KMS-11 (cell line): ENCODE results near the gene CAMKMT.
"Not testable (repeated sequence)": the region's sequence is repeated elsewhere in the genome, so short reads cannot be mapped to it uniquely, and the experiment has no call there.

Source experiments
- H2AFZ ChIP-seq: fragments of 200-600 bp; sonication (generic); 2 replicates; pipeline ENCODE4 v1.6.1; 2016; ENCODE audit warnings: antibody characterized with exemption, mixed run types, low read depth
- H3K27ac ChIP-seq: fragments of 200-600 bp; sonication (generic); 2 replicates; pipeline ENCODE4 v1.6.1; 2016; ENCODE audit warnings: mild to moderate bottlenecking, mixed run types
- H3K27me3 ChIP-seq: fragments of 200-600 bp; sonication (generic); 2 replicates; pipeline ENCODE4 v1.6.1; 2017; ENCODE audit warnings: mild to moderate bottlenecking, low read depth, mixed run types, moderate library complexity; ENCODE audit not compliant: insufficient read depth
- H3K36me3 ChIP-seq: fragments of 200-600 bp; sonication (generic); 2 replicates; pipeline ENCODE4 v1.6.1; 2017; ENCODE audit warnings: mild to moderate bottlenecking, mixed run types; ENCODE audit not compliant: insufficient read depth
- H3K4me1 ChIP-seq: fragments of 200-600 bp; sonication (generic); 2 replicates; pipeline ENCODE4 v1.6.1; 2016; ENCODE audit warnings: mild to moderate bottlenecking, low read depth, mixed run types; ENCODE audit not compliant: poor library complexity, severe bottlenecking
- H3K4me2 ChIP-seq: fragments of 200-600 bp; sonication (generic); 2 replicates; pipeline ENCODE4 v1.7.0; 2016; ENCODE audit warnings: mild to moderate bottlenecking, mixed run types
- H3K4me3 ChIP-seq: fragments of 200-600 bp; sonication (generic); IDR thresholded peaks from 2 replicates; pipeline ENCODE4 v1.6.1; 2017; ENCODE audit warnings: low read depth, low read length, mixed read lengths; ENCODE audit not compliant: insufficient read depth
- H3K79me2 ChIP-seq: fragments of 200-600 bp; sonication (generic); 2 replicates; pipeline ENCODE4 v1.6.1; 2016; ENCODE audit warnings: low read depth, mixed run types; ENCODE audit not compliant: insufficient read depth
- H3K9ac ChIP-seq: fragments of 200-600 bp; sonication (generic); 2 replicates; pipeline ENCODE4 v1.6.1; 2016; ENCODE audit warnings: mild to moderate bottlenecking, mixed run types
- H4K20me1 ChIP-seq: fragments of 200-600 bp; sonication (generic); 2 replicates; pipeline ENCODE4 v1.6.1; 2016; ENCODE audit warnings: mild to moderate bottlenecking, mixed run types; ENCODE audit not compliant: insufficient read depth
- TF ChIP-seq, protein P1 (sequence below): fragments of 200-600 bp; sonication (generic); conservative IDR thresholded peaks from 2 replicates; pipeline ENCODE4 v1.6.1; 2017; ENCODE audit warnings: low read depth, mild to moderate bottlenecking, antibody characterized with exemption, low read length, moderate library complexity, mixed read lengths

Gene CAMKMT

DNA sequence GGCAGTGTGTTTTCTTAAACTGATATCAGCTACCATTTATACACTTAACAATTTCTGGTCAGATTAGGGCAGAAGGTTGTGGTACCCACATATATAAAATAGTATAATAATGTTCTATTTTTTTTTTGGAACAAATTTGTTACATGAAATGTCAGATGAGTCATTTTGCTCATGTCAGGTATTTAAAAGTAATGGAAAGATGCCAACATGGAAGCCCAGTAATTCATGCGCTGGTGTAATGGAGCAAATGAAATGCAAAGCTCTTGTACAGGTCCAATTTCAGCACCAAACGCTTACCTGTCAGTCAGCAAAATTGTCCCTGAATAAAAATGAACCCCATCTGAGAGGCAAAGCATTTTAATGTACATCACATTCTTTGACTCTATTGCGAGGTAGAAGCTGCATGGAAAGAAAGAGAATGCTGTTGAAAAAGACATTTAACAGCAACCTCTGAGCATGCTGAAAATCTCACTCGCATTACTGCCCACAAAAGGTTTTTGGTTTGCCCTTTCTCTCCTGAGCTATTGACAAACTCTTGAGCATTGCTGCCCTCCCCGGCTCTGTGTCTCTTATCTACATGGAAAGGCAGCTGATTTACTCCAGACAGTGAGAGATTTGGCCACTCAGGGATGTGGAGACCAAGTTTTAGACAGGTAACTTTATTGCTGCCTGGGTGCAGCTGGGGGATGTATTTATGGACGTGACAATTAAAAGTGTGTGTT, 217.5 kb downstream of the CAMKMT start:
- no peaks in the 10 kb centered on the region for H3K79me2 ChIP-seq
- H3K27ac ChIP-seq: no peak overlapping the region
- no peak overlapping the region for H3K4me2 ChIP-seq
- H3K36me3 ChIP-seq: no peaks in the 10 kb centered on the region
- H3K27me3 ChIP-seq: no peaks in the 10 kb centered on the region
- H2AFZ ChIP-seq: no peak overlapping the region
- no peak overlapping the region for H3K4me3 ChIP-seq
- H3K9ac ChIP-seq: no peak overlapping the region
- TF ChIP-seq, protein P1, sequence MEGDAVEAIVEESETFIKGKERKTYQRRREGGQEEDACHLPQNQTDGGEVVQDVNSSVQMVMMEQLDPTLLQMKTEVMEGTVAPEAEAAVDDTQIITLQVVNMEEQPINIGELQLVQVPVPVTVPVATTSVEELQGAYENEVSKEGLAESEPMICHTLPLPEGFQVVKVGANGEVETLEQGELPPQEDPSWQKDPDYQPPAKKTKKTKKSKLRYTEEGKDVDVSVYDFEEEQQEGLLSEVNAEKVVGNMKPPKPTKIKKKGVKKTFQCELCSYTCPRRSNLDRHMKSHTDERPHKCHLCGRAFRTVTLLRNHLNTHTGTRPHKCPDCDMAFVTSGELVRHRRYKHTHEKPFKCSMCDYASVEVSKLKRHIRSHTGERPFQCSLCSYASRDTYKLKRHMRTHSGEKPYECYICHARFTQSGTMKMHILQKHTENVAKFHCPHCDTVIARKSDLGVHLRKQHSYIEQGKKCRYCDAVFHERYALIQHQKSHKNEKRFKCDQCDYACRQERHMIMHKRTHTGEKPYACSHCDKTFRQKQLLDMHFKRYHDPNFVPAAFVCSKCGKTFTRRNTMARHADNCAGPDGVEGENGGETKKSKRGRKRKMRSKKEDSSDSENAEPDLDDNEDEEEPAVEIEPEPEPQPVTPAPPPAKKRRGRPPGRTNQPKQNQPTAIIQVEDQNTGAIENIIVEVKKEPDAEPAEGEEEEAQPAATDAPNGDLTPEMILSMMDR: no peak
- no peaks in the 10 kb centered on the region for H4K20me1 ChIP-seq
- peaks cover 38% of the 10 kb centered on the region for H3K4me1 ChIP-seq

DNA sequence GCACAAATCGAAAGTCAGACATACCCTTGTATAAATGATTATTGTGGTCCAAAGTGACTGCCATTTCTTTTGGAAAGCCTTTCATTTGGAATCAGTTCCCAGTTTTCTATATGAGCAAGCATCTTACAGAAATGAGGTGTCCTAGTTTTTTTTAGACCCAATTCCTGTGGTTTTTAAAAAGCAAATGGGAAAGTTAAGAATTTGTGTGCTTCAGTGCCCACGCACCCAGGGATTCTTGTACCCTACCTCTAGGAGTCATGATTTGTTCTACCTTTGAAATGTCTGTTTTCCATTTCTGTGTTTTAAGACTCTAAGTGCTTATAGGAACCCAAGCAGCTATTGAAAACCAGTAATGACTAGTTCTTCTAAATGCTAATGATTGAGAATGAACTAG, 218.1 kb downstream of the CAMKMT start:
- H3K4me1 ChIP-seq: peaks cover 38% of the 10 kb centered on the region
- no peak overlapping the region for H3K9ac ChIP-seq
- no peak overlapping the region for H3K4me2 ChIP-seq
- H3K27me3 ChIP-seq: no peaks in the 10 kb centered on the region
- H2AFZ ChIP-seq: no peak overlapping the region
- no peaks in the 10 kb centered on the region for H4K20me1 ChIP-seq
- TF ChIP-seq, protein P1: no peak
- no peak overlapping the region for H3K27ac ChIP-seq
- no peaks in the 10 kb centered on the region for H3K36me3 ChIP-seq
- no peak overlapping the region for H3K4me3 ChIP-seq
- H3K79me2 ChIP-seq: no peaks in the 10 kb centered on the region

DNA sequence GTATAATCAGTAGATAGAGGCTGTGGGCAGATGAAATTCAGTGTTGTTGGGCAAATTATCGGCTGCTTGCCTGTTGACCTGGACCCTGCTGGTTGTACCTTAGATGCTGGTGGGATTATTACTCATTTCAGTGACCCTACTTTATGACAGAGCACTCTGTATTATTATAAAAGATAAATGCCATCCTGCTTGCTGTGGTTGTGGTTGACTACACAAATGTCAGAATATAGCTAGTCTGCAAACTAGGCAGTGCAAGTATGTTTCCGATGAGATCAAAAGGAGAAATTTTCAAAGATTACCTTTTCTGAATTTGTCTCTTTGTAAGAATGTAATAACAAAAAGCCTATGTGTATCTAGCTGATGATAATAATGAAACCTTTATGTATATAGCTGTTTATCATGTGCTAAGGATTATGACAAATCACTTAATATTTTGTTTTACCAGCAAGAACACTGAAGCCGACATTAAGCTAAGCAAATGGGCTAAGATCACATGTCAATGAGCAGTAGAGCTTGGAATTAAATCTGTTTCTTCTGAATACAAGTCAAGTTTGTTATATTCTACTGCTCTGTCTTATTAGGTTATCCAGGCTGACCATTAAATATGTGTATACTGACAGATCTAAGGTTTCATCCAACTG, 219.2 kb downstream of the CAMKMT start:
- TF ChIP-seq, protein P1: no peak
- no peak overlapping the region for H3K27ac ChIP-seq
- no peaks in the 10 kb centered on the region for H3K27me3 ChIP-seq
- H3K4me2 ChIP-seq: no peak overlapping the region
- H3K4me1 ChIP-seq: peaks cover 38% of the 10 kb centered on the region
- no peak overlapping the region for H2AFZ ChIP-seq
- H3K36me3 ChIP-seq: no peaks in the 10 kb centered on the region
- H4K20me1 ChIP-seq: no peaks in the 10 kb centered on the region
- H3K79me2 ChIP-seq: no peaks in the 10 kb centered on the region
- H3K4me3 ChIP-seq: no peak overlapping the region
- H3K9ac ChIP-seq: no peak overlapping the region

DNA sequence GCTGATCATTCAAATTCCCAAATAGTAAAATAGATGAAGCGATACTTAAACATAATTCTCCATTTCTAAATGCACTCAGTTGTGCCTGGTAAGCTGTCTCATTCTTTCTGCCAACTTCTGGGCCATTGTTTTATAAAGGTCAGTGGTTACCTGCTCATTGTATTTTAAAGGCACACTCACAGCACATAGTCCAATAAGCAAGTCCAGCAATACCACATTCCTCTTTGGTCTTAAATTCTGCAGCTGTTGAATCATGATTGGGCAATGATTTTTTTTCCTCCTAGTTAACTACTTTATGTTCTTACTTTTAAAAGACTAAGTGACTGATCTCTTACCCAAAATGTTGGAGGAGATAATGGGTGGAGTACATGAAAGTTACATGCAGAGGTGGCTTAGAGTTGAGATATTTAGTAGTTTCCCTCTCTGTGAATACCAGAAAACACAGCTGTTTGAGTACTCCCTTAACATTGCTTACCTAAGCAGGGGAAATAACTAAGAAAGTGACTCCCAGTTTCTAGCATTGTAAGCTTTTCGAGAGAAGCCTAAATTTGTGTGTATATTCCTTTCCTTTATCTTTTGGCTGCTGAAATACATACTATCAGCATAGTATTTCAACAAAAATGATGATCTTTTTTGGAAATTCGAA, 220.7 kb downstream of the CAMKMT start:
- Histone ChIP-seq H3K27ac (peak overlapping the region; percentile 20; the same call in 1 of the 2 replicates), H3K4me3 (no peak overlapping the region), H3K79me2 (no peaks in the 10 kb centered on the region), H4K20me1 (no peaks in the 10 kb centered on the region), H3K4me2 (peak overlapping the region; percentile 28), H2AFZ (no peak overlapping the region), H3K4me1 (peaks cover 38% of the 10 kb centered on the region), H3K9ac (no peak overlapping the region), H3K27me3 (no peaks in the 10 kb centered on the region), H3K36me3 (no peaks in the 10 kb centered on the region)
- TF ChIP-seq, protein P1: no peak

DNA sequence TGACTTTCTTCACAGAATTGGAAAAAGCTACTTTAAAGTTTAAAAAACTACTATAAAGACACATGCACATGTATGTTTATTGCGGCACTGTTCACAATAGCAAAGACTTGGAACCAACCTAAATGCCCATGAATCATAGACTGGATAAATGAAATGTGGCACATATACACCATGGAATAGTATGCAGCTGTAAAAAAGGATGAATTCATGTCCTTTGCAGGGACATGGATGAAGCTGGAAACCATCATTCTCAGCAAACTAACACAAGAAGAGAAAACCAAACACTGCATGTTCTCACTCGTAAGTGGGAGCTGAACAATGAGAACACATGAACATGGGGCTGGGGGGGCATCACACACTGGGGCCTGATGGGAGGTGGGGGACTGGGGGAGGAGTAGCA, 233.9 kb downstream of the CAMKMT start:
- H3K36me3 ChIP-seq, H3K9ac ChIP-seq, H3K4me3 ChIP-seq, H3K27me3 ChIP-seq, H3K79me2 ChIP-seq, H3K27ac ChIP-seq, H4K20me1 ChIP-seq, H3K4me2 ChIP-seq, H2AFZ ChIP-seq: not testable (repeated sequence)
- peaks cover 37% of the 10 kb centered on the region for H3K4me1 ChIP-seq
